Posterior cingulate gyrus (tissue), 11 donors: ENCODE measurements around the gene SP3.

ENCODE experiments used
- DNase-seq, 10 donors: peaks; one replicate each; pipeline versions ENCODE4 v3.0.0 to v3.0.0-alpha.2; 2020 to 2021; ENCODE audit warnings: mixed read lengths in 3 of 10
- intact Hi-C: fragments of 100-400 bp; cut with DNase I; formaldehyde crosslinking; loops from one replicate; pipeline ENCODE4 v1.15.1; 2023

The SP3 gene

DNA sequence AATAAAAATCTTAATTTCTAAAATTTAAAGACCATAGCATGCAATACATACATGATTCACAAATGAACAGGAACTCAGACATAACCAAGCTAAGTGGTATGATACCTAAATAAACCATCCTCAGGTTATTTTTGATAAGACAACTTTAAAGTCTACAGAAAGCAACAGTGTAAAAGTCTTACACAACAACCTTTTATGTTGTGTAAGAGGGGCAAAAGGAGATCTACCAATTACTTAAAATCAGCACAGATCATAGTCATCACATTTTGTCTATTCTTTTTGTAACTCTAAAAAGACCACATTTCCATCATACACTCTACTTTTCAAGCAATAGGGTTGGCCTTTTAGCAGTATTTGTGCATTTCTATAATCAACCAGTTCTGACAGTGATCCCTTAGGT, 16.3 kb downstream of the SP3 start:
- no peak for DNase-seq
- intact Hi-C loops = no loop called here

DNA sequence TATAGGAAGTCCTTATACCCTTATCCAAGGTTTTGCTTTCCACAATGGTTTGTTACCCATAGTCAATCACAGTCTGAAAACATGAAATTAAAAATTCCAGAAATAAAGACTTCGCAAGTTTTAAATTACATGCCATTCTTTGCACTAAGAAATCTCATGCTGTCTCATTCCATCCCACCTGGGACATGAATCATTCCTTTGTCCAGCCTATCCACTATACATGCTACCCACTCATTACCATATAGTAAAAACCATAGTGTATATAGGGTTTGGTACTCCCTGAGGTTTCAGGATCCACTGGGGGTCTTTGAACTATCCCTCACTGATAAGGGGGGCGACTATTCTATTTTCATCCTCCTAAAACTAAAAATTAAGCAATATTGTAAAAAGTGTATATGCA, 17.0 kb downstream of the SP3 start:
- intact Hi-C loops = no loop called here
- no peak for DNase-seq

DNA sequence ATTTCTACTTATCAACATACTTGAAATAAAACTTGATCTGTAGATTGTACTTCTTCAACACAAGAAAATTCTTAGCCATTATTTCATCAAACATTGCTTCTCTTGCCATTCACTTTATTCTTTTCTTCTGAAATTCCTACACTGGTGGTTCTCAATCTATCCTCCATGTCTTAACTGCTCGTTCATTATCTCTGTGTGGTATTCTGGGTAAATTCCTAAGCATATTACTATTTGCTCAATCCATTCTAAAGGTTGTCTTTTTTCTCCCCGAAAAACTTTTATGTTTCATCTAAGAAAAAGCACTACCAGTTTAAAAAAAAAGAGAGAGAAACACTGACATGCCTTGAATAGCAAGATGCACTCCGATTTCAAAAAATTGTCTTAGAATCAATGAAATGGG, 18.0 kb downstream of the SP3 start:
- intact Hi-C loops = no loop called here
- DNase-seq = no peak

DNA sequence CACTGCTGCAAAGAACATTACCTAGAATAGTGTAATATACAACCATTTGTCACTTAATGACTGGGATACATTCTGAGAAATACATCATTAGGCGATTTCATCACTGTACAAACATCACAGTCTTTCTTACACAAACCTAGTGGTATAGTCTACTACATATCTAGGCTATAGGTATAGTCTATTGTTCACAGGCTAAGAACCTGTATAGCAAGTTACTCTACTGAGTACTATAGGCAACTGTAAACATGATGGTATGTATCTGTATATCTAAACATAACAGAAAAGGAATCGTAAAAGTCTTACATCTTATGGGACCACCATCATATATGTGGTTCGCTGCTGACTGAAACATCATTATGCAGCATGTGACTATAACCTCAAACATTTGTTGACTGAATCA, 21.4 kb downstream of the SP3 start:
- intact Hi-C loops = no loop called here
- no peak for DNase-seq

DNA sequence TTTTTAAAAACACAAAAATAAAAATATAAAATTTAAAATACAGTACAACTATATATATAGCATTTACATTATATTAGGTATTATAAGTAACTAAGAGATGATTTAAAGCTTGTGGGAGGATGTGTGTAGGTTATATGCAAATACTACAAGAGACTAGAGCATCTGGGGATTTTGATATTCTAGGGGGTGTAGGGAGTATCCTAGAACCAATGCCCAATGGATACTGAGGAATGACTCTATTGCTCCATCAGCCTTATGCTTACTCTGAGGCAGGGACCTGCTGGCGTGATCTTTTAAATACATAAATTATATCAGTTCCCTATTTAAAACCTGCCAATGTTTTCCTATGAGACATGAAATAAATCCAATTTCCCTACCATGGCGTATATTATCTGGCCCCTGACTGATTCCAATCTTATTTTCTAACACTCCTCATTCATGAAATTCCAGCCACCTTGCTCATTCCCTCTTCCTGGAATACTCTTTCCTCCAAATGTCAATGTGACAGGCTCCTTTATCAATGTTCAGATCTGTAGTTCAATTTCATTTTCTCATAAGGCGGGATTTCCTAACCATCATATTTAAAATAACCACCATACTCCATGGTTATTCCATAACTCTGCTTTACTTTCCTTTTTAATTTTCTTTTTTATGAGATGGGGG, 22.2 kb downstream of the SP3 start:
- intact Hi-C loops = no loop called here
- no peak for DNase-seq

DNA sequence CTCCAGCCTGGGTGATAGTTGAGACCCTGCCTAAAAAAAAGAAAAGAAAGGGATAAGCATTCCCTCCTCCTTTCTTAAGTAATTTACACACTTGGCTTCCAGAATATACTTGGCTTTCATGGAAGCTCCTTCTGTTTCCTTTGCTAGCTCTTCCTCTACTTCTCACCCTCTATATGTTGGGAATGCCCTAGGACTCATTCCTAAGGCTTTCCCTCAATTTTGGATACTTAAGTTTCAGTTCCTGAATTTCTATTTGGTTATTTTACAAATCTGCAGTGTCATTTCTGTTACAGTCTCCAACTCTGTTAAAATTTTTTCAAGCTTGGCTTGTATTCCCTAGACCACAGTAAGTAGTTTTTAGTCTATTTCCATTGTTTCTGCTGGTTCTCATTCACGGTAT, 23.6 kb downstream of the SP3 start:
- intact Hi-C loops = no loop called here
- no peak for DNase-seq

DNA sequence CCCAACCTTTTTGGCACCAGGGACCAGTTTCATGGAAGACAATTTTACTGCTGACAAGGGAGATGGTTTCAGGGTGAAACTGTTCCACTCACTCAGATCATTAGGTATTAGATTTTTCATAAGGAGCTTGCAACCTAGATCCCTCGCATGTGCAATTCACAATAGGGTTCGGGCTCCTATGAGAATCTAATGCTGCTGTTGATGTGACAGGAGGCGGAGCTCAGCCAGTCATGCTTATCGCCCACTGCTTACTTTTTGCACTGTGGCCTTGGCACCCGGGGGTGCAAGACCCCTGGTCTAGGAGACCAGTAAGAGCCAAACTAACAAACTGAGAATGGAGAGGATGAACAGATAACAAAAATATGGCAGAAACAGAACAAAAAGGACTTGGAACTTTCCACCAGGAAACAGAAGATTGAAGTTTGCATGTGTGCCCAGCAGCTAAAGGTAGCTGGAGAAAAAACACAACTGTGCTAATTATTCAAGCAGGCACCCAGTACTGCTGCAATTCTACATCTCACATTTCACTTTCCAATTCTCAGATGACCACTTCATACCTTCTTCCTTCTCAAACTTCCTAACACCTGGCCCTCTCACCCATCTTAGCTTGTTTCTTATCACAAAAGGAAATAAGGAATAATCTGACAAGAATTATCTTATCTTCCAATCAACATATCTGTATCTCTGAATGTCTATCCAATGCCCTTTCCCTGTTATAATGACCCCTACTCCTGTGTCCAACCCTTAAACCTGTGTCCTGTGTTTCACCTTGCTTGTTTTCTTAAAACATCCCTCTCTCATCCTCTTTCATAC, 24.8 kb downstream of the SP3 start:
- DNase-seq = no peak
- intact Hi-C loops = no loop called here

DNA sequence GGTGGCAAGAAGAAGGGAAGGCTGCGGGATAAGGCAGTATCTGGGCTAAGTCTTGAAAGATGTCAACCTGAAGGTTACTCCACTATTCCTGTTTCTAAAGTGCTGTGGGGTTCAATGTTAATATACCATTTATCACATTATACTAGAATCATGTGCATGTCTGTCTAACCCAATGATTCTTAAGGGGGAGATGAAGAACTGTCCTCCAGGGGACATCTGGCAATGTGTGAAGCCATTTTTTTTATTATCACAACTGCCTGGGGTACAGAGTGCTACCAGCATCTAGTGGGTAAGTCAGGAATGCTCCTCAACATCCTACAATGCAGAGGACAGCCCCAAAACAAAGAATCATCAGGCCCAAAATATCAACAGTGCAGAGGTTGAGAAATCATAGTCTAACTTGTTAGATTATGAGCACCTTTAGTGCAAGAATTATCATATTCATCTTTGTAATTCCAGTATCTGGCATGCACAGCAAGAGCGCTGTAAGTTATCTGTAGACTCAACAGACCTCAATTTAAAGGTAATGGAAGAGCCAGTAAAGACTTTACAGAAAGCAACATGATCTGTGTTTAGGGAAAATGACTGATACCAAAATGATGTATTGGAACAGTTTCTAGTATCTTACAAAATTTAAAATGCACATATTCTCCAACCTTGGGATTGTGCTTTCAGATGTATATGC, 26.3 kb downstream of the SP3 start:
- intact Hi-C loops = no loop called here
- no peak for DNase-seq

DNA sequence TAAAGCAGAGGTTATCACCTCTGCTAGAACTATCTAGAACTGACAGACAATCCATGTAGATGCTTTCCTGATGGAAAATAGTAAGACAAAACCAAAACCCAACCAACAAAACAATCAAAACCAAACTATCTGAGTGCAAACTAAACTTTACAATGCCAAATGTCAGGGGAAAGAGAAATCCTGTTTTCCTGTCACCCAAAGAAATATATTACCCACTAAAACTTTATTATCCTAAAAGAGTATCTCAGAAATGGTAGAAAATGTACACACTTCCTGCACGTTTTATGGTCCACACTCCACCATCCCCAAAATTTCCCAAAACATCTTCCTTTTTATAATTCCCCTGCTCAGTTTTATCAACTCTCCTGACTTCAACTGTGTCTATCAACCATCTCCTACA, 29.9 kb downstream of the SP3 start:
- no peak for DNase-seq
- intact Hi-C loops = no loop called here

DNA sequence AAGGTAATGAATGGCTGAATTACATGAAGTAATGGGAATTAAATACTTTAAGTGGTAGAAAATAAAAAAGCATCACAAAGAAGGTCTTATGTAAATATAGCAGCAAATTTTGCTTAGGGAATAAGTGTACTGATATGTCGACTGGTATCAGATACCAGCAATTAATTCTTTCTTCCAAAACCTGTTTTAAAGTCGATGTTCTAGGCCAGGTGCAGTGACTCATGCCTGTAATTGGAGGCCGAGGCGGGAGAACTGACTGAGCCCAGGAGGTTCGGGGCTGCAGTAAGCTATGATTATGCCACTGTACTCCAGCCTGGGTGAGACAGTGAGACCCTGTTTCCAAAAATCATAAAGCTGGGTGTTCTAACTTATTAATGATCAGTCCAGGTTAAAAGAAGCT, 30.3 kb downstream of the SP3 start:
- no peak for DNase-seq
- intact Hi-C loops = no loop called here

DNA sequence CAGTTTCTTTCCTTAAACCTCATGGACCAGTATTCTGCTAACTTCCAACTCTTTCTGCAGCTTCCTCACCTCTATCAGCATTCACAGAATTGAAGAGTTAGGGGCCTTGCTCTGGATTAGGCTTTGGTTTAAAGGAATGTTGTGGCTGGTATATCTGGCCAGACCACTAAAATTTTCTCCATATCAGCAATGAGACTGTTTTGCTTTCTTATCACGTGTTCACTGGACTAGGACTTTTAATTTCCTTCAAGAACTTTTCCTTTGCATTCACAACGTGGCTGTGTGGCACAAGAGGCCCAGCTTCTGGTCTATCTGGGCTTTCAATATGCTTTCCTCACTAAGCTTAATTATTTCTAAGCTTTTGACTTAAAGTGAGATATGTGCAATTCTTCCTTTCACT, 33.4 kb downstream of the SP3 start:
- intact Hi-C loops = no loop called here
- DNase-seq = no peak

DNA sequence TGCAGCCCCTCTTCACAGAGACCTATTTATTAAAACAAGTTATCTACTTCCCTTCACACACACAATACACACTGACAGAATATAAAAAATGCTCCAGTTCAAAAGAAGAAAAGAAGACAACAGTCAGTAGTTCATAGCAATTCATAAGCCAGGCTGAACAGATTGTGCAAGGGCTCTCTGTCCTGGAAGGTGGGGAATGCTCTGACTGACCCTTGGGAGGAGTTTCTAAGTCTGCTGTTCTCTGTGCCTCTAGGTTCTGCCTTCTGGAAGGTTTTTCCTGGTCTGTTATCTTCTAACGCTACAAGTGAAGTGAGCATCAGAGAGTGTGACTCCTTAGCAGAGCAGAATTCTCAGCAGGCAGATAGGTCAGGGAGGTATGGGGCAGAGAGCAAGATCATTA, 35.7 kb downstream of the SP3 start:
- DNase-seq = no peak
- intact Hi-C loops = no loop called here

DNA sequence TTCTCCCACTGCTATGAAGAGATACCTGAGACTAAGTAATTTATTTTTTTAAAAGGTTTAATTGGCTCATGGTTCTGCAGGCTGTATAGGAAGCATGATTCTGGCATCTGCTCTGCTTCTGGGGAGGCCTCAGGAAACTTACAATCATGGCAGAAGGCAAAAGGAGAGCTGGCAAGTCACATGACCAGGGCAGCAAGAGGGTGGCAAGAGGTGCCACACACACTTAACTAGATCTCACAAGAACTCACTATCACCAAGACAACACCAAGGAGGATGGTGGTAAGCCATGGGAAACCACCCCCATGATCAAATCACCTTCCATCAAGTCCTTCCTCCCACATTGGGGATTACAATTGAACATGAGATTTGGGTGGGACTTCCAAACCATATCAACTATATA, 38.3 kb downstream of the SP3 start:
- intact Hi-C loops = no loop called here

DNA sequence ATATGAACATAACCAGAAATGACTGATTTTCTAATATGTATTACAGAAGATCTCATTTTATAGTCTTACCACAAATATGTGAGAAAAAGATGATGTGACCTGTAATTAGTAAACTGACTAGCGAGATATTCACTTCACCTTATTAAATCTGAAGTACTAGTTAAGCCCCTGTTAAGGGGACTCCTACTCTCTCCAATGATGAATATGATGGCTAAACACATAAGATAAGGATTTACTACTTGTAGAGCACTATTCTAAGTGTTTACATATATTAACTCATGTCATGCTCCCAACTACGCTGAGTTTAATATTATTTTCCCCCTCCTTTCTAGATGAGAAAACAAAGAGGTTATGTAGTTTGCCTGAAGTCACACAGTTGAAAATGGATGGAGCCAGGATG, 40.9 kb downstream of the SP3 start:
- DNase-seq = no peak
- intact Hi-C loops = no loop called here

More for the DNA sequence above, 38.3 kb downstream of the SP3 start:
- no peak for DNase-seq

DNA sequence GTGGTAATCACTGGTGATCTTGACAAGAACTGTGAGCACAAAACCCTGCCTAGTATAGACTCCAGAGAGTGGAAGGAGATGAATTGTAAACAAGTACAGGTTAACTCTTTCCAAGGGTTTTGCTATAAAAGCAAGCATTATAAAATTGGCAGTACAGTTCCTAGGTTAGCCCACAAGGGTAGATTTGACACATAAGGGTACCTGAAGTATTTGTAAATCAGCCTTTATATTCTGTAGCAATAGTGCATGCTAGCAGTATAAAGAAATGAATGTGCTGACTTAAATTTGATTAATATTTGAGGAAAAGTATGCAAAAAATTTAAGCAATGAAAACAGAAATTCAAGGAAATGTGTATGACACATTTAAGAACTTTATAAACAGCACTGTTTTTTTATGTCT, 42.4 kb downstream of the SP3 start:
- intact Hi-C loops = no loop called here

DNA sequence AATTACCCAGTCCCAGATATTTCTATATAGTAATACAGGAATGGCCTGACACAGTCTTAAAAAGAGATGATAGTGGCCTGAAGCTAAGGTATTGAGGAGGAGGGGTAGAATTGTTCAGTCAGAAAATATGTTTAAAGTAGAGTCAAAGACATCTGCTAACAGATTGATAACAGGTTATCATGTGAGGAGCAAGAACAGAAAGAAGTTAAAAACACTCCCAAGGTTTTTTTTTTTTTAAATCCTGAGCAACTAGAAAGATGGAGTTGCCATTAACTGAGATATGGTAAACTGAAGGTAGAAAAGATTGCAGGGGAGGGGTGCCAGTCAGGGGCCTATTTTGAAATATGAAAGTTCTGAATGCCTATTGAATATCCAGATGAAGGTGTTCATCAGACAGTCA, 43.1 kb downstream of the SP3 start:
- no peak for DNase-seq
- intact Hi-C loops = no loop called here

More for the DNA sequence above, 42.4 kb downstream of the SP3 start:
- no peak for DNase-seq

DNA sequence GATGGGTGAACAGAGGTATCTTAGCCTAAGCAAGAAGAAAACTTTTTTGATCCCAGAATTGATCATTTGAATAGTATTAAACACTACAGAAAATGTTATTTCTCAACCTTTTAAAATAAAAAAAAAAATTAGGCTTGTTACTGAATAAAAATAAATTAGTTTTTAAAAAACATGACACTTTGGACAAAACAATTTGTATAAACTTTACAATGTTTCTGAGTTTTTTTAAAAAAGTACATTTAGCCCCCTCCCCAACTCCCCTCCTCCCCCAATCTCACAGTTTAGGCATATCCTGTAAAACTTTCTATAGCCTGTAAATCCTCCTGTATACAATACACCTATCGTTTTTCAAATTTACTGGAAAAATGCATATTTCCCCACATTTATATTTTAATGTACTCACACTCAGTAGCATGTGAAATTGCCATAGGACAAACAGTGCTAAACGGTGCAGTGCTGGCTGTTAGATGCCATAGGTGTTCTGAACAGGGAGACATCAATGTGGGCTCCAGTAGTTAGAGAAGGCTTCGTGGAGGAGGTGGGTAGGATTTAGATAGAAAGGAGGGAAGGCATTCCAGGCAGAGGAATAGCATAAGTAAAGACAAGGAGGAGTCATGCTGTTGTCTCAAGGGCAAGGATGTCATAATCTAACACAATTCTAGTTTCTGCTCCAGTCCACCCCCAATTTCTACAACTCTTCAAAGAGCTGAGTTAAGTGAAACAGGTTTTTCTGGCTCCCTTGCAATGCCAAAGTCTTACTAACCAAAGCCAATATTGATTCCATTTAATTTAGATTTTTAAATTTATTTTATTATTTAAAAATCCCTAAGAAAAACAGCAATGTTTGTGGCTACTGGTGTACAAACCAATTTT, 50.9 kb downstream of the SP3 start:
- intact Hi-C loops = no loop called here
- no peak for DNase-seq

DNA sequence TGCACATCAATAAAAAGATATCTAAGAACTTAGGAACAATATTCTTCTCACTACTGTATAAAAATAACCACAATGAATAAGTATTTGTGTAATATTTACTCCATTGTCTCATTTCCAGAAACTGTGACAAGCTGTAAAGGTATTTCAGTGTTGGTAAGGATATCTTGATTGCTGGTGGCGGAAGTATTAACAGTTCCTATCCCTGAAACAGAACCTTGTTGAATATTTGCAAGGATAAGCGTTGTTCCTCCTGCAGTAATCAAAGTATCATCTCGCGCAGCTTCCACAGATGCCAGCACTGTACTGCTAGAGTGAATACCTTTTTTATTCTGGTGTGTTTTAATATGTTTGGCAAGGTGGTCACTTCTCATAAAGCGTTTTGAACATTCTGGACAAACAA, 55.3 kb downstream of the SP3 start:
- intact Hi-C loops = no loop called here
- DNase-seq = no peak

DNA sequence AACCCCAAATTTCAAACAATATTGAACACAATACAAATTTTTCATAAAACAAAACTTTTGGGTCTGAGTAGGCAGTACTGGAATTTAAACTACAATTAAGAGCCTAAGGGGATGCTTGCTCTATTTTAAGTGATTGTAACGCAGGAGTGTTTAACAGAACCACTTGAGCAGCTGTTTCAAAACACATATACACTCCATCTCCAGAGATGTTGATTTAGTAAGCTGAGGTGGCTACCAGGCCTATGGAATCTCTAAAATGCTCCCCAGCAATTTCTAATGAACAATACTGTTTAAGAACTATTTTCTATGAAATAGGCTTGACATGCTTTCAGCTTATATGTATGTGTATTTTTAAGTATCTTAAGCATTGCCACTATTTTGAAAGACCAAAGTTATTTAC, 58.5 kb downstream of the SP3 start:
- intact Hi-C loops = no loop called here
- DNase-seq = no peak

DNA sequence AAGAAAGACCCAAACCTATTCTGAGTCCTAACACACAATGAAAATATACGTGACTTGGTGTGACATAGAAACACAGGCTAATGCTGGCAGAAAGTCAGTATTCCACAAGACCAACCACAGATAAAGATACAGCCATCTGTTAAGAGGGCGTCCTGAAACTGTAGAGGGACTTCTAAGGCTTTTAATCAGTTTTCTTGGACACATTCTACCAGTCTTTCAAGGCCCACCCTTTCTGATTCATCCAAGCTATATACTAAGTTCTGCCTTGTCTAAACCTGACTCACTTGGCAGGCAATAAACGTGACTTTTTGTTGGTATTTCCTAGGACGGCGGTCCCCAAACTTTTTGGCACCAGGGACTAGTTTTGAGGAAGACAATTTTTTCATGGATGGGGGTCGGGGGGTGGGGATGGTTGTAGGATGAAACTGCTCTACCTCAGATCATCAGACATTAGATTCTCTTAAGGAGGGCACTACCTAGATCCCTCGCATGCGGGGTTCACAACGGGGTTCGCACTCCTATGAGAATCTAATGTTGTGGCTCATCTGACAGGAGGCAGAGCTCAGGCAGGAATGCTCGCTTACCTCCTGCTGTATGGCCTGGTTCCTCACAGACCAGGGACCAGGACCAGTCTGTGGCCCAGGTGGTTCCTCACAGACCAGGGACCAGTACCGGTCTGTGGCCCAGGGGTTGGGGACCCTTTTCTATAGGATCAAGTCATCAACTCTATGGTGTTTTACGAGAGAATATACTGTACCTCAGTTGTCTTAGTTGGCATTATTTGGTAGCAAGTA, 61.4 kb downstream of the SP3 start:
- intact Hi-C loops = no loop called here
- DNase-seq = no peak
